ENCODE results near the gene ELFN2.

Gene ELFN2

GRCh38 chr22:37344735-37345449, 82.4 kb downstream of the ELFN2 start:
- Histone ChIP-seq H3K4me1 (ENCODE audit: control insufficient read depth in 5 of 5, insufficient read depth in 5 of 5, low read length in 5 of 5) (peaks cover 0 to 10% (median 6%) of the 10 kb centered on the region in 5 donors), H3K9ac (ENCODE audit: low read length in 5 of 5) (no peak overlapping the region), H3K27ac (ENCODE audit: low read depth, low read length) (no peak overlapping the region), H3K9me3 (ENCODE audit: control insufficient read depth in 5 of 5, low read length in 5 of 5) (no peaks in the 10 kb centered on the region), H3K36me3 (ENCODE audit: control insufficient read depth in 5 of 5, insufficient read depth in 5 of 5, low read length in 5 of 5) (no peaks in the 10 kb centered on the region), H3K27me3 (ENCODE audit: control insufficient read depth in 5 of 5, insufficient read depth in 4 of 5, low read length in 5 of 5) (peaks cover 15 to 31% (median 21%) of the 10 kb centered on the region in 5 donors), H3K4me3 (ENCODE audit: low read depth in 1 of 5, low read length in 5 of 5) (no peak overlapping the region)

- H3K36me3 ChIP-seq (ENCODE audit: control insufficient read depth in 5 of 5, insufficient read depth in 5 of 5, low read length in 5 of 5), result no peaks in the 10 kb centered on the region
- no peak overlapping the region for H3K27ac ChIP-seq (ENCODE audit: low read depth, low read length)
- H3K4me3 ChIP-seq (ENCODE audit: low read depth in 1 of 5, low read length in 5 of 5), result no peak overlapping the region
- no peaks in the 10 kb centered on the region for H3K9me3 ChIP-seq (ENCODE audit: control insufficient read depth in 5 of 5, low read length in 5 of 5)
- H3K4me1 ChIP-seq (ENCODE audit: control insufficient read depth in 5 of 5, insufficient read depth in 5 of 5, low read length in 5 of 5), result peaks cover 0 to 10% (median 6%) of the 10 kb centered on the region in 5 donors
- H3K9ac ChIP-seq (ENCODE audit: low read length in 5 of 5), result no peak overlapping the region
- H3K27me3 ChIP-seq (ENCODE audit: control insufficient read depth in 5 of 5, insufficient read depth in 4 of 5, low read length in 5 of 5), result peaks cover 22 to 38% (median 23%) of the 10 kb centered on the region in 5 donors
Measured at GRCh38 chr22:37343863-37344734, 83.2 kb downstream of the ELFN2 start.

GRCh38 chr22:37343348-37343747, 83.9 kb downstream of the ELFN2 start:
- Histone ChIP-seq H3K27me3 (ENCODE audit: control insufficient read depth in 5 of 5, insufficient read depth in 4 of 5, low read length in 5 of 5) (peaks cover 24 to 41% (median 26%) of the 10 kb centered on the region in 5 donors), H3K9ac (ENCODE audit: low read length in 5 of 5) (no peak overlapping the region)

GRCh38 chr22:37342065-37342464, 85.2 kb downstream of the ELFN2 start:
- Histone ChIP-seq H3K4me1 (ENCODE audit: control insufficient read depth in 5 of 5, insufficient read depth in 5 of 5, low read length in 5 of 5) (peaks cover 0 to 10% (median 6%) of the 10 kb centered on the region in 5 donors), H3K27ac (ENCODE audit: low read depth, low read length) (no peak overlapping the region), H3K4me3 (ENCODE audit: low read depth in 1 of 5, low read length in 5 of 5) (no peak overlapping the region), H3K9me3 (ENCODE audit: control insufficient read depth in 5 of 5, low read length in 5 of 5) (no peaks in the 10 kb centered on the region), H3K9ac (ENCODE audit: low read length in 5 of 5) (no peak overlapping the region), H3K27me3 (ENCODE audit: control insufficient read depth in 5 of 5, insufficient read depth in 4 of 5, low read length in 5 of 5) (peaks cover 24 to 44% (median 31%) of the 10 kb centered on the region in 5 donors), H3K36me3 (ENCODE audit: control insufficient read depth in 5 of 5, insufficient read depth in 5 of 5, low read length in 5 of 5) (no peaks in the 10 kb centered on the region)

More at GRCh38 chr22:37343348-37343747, 83.9 kb downstream of the ELFN2 start:
- Histone ChIP-seq H3K4me3 (ENCODE audit: low read depth in 1 of 5, low read length in 5 of 5) (no peak overlapping the region), H3K27ac (ENCODE audit: low read depth, low read length) (no peak overlapping the region), H3K4me1 (ENCODE audit: control insufficient read depth in 5 of 5, insufficient read depth in 5 of 5, low read length in 5 of 5) (peaks cover 0 to 10% (median 6%) of the 10 kb centered on the region in 5 donors), H3K9me3 (ENCODE audit: control insufficient read depth in 5 of 5, low read length in 5 of 5) (no peaks in the 10 kb centered on the region), H3K36me3 (ENCODE audit: control insufficient read depth in 5 of 5, insufficient read depth in 5 of 5, low read length in 5 of 5) (no peaks in the 10 kb centered on the region)

GRCh38 chr22:37340331-37341262, 86.7 kb downstream of the ELFN2 start:
- H3K27me3 ChIP-seq (ENCODE audit: control insufficient read depth in 5 of 5, insufficient read depth in 4 of 5, low read length in 5 of 5), result peaks cover 25 to 54% (median 41%) of the 10 kb centered on the region in 5 donors
- no peak overlapping the region for H3K4me3 ChIP-seq (ENCODE audit: low read depth in 1 of 5, low read length in 5 of 5)
- H3K36me3 ChIP-seq (ENCODE audit: control insufficient read depth in 5 of 5, insufficient read depth in 5 of 5, low read length in 5 of 5), result no peaks in the 10 kb centered on the region
- no peaks in the 10 kb centered on the region for H3K9me3 ChIP-seq (ENCODE audit: control insufficient read depth in 5 of 5, low read length in 5 of 5)
- H3K9ac ChIP-seq (ENCODE audit: low read length in 5 of 5), result no peak overlapping the region
- no peak overlapping the region for H3K27ac ChIP-seq (ENCODE audit: low read depth, low read length)
- no peaks in the 10 kb centered on the region for H3K4me1 ChIP-seq (ENCODE audit: control insufficient read depth in 5 of 5, insufficient read depth in 5 of 5, low read length in 5 of 5)

- Histone ChIP-seq H3K4me1 (ENCODE audit: control insufficient read depth in 5 of 5, insufficient read depth in 5 of 5, low read length in 5 of 5) (no peaks in the 10 kb centered on the region), H3K27me3 (ENCODE audit: control insufficient read depth in 5 of 5, insufficient read depth in 4 of 5, low read length in 5 of 5) (peaks cover 26 to 61% (median 53%) of the 10 kb centered on the region in 5 donors), H3K9me3 (ENCODE audit: control insufficient read depth in 5 of 5, low read length in 5 of 5) (no peaks in the 10 kb centered on the region), H3K36me3 (ENCODE audit: control insufficient read depth in 5 of 5, insufficient read depth in 5 of 5, low read length in 5 of 5) (no peaks in the 10 kb centered on the region), H3K9ac (ENCODE audit: low read length in 5 of 5) (no peak overlapping the region), H3K27ac (ENCODE audit: low read depth, low read length) (no peak overlapping the region), H3K4me3 (ENCODE audit: low read depth in 1 of 5, low read length in 5 of 5) (no peak overlapping the region)
Measured at GRCh38 chr22:37338539-37339246, 88.6 kb downstream of the ELFN2 start.

GRCh38 chr22:37337204-37337943, 89.9 kb downstream of the ELFN2 start:
- Histone ChIP-seq H3K4me1 (ENCODE audit: control insufficient read depth in 5 of 5, insufficient read depth in 5 of 5, low read length in 5 of 5) (no peaks in the 10 kb centered on the region), H3K27me3 (ENCODE audit: control insufficient read depth in 5 of 5, insufficient read depth in 4 of 5, low read length in 5 of 5) (peaks cover 25 to 65% (median 60%) of the 10 kb centered on the region in 5 donors), H3K27ac (ENCODE audit: low read depth, low read length) (no peak overlapping the region), H3K9ac (ENCODE audit: low read length in 5 of 5) (no peak overlapping the region), H3K4me3 (ENCODE audit: low read depth in 1 of 5, low read length in 5 of 5) (no peak overlapping the region), H3K9me3 (ENCODE audit: control insufficient read depth in 5 of 5, low read length in 5 of 5) (no peaks in the 10 kb centered on the region), H3K36me3 (ENCODE audit: control insufficient read depth in 5 of 5, insufficient read depth in 5 of 5, low read length in 5 of 5) (no peaks in the 10 kb centered on the region)

- H3K27ac ChIP-seq (ENCODE audit: low read depth, low read length), result no peak overlapping the region
- no peaks in the 10 kb centered on the region for H3K36me3 ChIP-seq (ENCODE audit: control insufficient read depth in 5 of 5, insufficient read depth in 5 of 5, low read length in 5 of 5)
- H3K27me3 ChIP-seq (ENCODE audit: control insufficient read depth in 5 of 5, insufficient read depth in 4 of 5, low read length in 5 of 5), result peaks cover 32 to 69% (median 60%) of the 10 kb centered on the region in 5 donors
- H3K9me3 ChIP-seq (ENCODE audit: control insufficient read depth in 5 of 5, low read length in 5 of 5), result no peaks in the 10 kb centered on the region
- H3K4me1 ChIP-seq (ENCODE audit: control insufficient read depth in 5 of 5, insufficient read depth in 5 of 5, low read length in 5 of 5), result no peaks in the 10 kb centered on the region
- no peak overlapping the region for H3K9ac ChIP-seq (ENCODE audit: low read length in 5 of 5)
- no peak overlapping the region for H3K4me3 ChIP-seq (ENCODE audit: low read depth in 1 of 5, low read length in 5 of 5)
Measured at GRCh38 chr22:37336579-37336978, 90.7 kb downstream of the ELFN2 start.

GRCh38 chr22:37335806-37336199, 91.5 kb downstream of the ELFN2 start:
- H3K9me3 ChIP-seq (ENCODE audit: control insufficient read depth in 5 of 5, low read length in 5 of 5), result no peaks in the 10 kb centered on the region
- no peak overlapping the region for H3K4me3 ChIP-seq (ENCODE audit: low read depth in 1 of 5, low read length in 5 of 5)
- no peak overlapping the region for H3K27ac ChIP-seq (ENCODE audit: low read depth, low read length)
- H3K27me3 ChIP-seq (ENCODE audit: control insufficient read depth in 5 of 5, insufficient read depth in 4 of 5, low read length in 5 of 5), result peaks cover 37 to 70% (median 65%) of the 10 kb centered on the region in 5 donors
- no peak overlapping the region for H3K9ac ChIP-seq (ENCODE audit: low read length in 5 of 5)
- no peaks in the 10 kb centered on the region for H3K4me1 ChIP-seq (ENCODE audit: control insufficient read depth in 5 of 5, insufficient read depth in 5 of 5, low read length in 5 of 5)
- H3K36me3 ChIP-seq (ENCODE audit: control insufficient read depth in 5 of 5, insufficient read depth in 5 of 5, low read length in 5 of 5), result no peaks in the 10 kb centered on the region
